ENCODE data around the gene CLTA.

CLTA gene, protein sequence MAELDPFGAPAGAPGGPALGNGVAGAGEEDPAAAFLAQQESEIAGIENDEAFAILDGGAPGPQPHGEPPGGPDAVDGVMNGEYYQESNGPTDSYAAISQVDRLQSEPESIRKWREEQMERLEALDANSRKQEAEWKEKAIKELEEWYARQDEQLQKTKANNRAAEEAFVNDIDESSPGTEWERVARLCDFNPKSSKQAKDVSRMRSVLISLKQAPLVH

GRCh38 chr9:36190388-36191289, at the start of gene CLTA:
TSS of gene CLTA (plus strand) at chr9:36190921. CDS start at chr9:36191057, 136 bp downstream.
- peak; percentile 93 for DNase-seq

GRCh38 chr9:36141288-36141687, 49.4 kb upstream of the CLTA start:
- DNase-seq: no peak

DNA sequence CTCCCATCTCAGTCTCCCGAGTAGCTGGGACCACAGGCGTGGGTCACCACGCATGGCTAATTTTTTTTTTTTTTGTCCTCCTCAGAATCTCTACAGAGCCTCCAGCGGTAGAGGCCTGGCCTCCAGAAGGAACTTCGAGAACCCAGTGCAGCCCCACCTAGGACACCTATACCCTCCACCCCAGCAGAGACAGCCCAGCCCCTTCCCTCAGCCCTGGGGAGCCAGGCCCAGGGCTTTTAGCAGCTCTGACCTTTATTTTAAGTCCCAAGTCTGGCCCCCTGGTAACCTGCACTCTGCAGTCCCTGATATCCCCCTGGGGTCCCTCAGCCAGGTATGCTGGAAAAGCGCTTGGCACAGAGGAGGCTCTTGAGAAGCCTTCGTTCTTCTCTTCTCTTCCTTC, 49.0 kb upstream of the CLTA start:
- DNase-seq: no peak

DNA sequence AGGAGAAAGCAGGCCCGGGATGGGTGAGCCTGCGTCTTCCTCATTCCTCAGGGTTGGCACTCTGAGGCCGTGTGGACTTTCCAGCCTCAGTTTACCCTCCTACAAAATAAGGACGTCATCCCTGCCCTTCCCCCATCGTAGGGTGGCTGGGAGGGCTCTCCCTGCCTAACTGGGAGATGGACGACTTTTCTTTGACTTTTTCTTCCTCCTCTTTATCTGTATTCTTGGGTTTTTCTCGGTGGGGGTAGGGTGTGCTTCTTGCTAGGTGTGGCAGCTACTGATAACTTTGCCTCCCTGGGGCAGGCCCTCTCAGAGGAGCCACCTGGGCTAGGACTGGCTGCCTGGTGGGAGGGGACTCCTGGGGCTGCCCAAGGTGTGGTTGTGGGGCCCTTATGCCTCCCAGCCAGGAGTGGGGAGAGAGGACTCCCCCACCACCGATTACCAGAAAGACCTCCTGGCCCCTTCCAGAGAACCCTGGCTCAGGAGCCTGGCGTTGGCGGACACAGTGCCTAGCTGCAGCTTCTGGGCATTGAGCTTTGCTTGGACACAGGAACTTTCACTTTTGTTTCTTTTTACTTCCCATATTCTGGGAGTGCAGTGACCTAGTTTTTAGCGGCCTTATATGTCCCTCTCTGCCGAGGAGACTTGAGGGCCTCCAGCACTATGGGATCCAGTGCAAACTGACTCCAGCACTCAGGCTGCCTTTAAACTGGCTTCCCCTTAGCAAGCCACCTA, 48.0 kb upstream of the CLTA start:
- DNase-seq: no peak

- DNase-seq: no peak
Observed at GRCh38 chr9:36143245-36143641, 47.5 kb upstream of the CLTA start.

- peak; percentile 42 for DNase-seq
Observed at GRCh38 chr9:36144309-36145232, 46.1 kb upstream of the CLTA start.

DNA sequence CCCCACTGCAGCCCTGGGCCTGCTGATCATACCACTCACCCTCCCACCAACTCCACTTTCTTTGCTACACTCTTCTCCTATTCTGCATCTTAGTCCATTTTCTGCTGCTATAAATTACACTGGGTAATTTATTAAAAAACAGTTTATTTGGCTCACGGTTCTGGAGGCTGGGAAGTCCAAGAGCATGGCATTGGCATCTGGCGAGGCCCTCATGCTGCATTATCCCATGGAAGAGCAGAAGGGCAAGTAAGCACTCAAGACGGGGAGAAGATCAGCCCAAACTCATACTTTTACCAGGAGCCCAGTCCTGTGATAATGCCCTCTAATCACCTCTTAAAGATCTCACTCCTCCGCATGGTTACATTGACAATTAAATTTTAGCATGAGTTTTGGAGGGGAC, 44.8 kb upstream of the CLTA start:
- DNase-seq: no peak

DNA sequence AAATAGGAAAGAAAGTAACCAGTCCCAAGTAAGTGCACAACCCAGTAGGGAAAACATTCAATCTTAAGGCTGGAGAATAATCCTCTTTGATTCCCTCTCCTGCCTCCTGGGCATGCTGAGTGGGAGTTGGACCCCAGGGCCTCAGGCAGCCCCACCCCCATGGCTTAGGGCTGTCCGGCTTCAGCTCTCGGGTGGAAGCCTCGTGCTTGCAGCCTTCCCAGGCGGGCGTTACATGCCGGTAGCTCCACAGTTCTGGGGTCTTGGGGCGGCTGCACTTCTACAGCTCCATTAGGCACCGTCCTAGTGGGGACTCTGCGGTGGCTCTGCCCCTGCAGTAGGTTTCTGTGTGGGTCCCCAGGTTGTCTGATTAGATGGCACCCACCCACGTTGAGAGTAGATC, 44.1 kb upstream of the CLTA start:
- no peak for DNase-seq

- no peak for DNase-seq
Observed at GRCh38 chr9:36147441-36148175, 43.1 kb upstream of the CLTA start.

DNA sequence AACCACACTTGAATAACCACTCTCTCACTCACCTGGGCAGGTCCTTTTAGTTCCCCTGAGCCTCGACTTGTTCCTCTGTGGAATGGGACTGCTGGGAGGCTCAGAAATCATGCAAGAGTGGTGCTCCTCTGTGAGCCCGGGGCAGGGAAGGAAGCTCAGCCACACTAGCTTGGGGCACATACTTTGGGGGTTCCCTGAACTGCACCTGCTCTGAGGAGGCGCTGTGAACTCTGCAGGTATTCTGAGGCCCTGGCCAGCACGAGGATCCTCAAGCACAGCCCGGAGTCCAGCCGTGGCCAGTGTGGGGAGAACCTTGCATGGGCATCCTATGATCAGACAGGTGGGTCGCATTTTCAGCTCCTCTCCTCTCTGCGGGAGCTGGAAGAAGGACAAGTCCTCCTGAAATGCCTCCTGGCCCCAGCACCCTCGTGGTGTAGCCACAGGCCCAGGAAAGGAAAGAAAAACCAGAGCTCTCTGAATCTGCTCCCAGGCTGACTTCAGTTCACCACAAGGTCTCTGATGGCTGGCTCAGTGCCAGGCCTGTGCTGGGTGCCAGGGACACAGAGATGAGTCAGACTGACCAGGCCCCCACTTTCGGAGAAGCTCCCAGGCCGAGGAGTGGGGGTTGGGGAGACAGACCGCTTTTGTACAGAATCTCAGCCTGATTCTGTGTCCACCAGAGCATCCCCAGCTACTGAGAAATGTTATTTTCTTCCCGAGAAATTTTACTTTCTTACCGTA, 42.2 kb upstream of the CLTA start:
- DNase-seq: peak; percentile 83

- no peak for DNase-seq
Observed at GRCh38 chr9:36149197-36149596, 41.5 kb upstream of the CLTA start.

GRCh38 chr9:36150574-36151315, 40.0 kb upstream of the CLTA start:
- DNase-seq: no peak

GRCh38 chr9:36151316-36152210, 39.2 kb upstream of the CLTA start:
- peak; percentile 89 for DNase-seq

DNA sequence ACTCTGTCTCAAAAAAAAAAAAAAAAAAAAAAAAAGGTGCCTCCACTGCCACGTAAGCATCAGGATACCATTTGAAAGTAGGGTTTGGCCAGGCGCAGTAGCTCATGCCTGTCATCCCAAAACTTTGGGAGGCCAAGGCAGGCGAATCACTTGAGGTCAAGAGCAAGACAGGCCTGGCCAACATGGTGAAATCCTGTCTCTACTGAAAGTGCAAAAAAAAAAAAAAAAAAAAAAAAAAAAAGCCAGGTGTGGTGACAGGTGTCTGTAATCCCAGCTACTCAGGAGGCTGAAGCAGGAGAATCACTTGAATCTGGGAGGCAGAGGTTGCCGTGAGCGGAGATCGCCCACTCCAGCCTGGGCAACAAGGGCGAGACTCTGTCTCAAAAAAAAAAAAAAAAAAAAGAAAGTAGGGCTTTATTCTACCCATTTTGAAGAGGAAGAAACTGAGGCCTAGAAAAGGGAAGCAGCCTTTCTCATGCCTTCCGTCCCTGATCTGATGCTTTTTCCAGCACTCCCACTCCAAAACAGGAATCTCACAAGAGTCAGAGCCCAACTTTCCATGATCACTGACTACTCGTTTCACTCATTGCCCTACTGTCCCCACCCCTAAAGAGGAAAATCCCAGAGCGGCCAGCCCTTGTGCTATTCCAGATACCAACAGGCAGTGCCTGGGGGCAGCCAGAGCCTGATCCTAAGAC, 37.8 kb upstream of the CLTA start:
- DNase-seq: no peak

- DNase-seq: no peak
Observed at GRCh38 chr9:36153746-36154145, 37.0 kb upstream of the CLTA start.

DNA sequence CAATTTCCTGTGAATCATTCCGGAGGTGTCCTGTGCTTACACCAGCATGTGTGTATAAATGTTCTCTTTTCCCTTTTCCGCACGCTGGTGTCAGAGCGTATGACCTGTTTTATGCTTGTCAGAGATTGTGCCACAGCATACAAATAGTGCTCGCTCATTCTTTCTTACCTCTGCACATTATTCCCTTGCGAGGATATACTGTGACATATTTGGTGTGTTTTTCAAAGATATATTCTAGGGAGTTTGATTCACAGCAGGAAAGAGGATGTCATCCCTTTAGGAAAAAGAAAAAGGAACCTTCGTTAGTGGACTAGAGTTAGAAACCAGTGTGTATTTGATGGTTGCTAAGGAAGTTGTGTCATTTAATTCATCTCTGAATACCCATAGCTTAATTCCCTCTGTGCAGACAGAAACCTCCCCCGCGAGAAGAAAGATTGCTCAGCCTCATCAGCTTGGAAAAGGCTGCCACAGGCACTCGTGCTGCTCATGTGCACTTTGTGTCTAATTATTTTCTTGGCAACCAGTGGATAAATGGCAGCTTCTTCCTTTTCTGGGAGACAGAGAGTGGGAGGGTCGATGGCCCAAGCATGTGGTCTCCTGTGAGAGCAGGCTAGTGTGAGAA, 36.3 kb upstream of the CLTA start:
- DNase-seq: no peak

DNA sequence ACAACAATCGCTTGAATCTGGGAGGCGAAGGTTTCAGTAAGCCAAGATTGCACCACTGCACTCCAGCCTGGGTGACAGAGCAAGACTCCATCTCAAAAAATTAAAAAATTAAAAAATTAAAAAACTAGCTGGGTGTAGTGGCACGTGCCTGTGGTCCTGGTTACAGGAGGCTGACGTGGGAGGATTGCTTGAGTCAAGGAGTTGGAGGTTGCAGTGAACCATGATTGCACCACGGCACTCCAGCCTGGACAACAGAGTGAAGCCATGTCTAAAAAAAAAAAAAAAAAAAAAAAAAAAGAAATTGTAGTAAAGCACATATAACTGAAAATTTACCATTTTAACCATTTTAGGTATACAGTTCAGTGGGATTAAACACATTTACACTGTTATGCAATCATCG, 34.6 kb upstream of the CLTA start:
- DNase-seq: no peak

GRCh38 chr9:36158122-36158521, 32.6 kb upstream of the CLTA start:
- DNase-seq: no peak

All from CD4-positive, alpha-beta T cell treated with Interleukin-17A for 4 hours (primary cell).